Measurements from ENCODE around the gene SYNGR1.

- no peak for TF ChIP-seq CTCF (IDR thresholded peaks at IDR 0.05)
- no peak for TF ChIP-seq EZH2 (IDR thresholded peaks at IDR 0.05)
- no peak for TF ChIP-seq EZH2phosphoT487 (IDR thresholded peaks at IDR 0.05)
Observed at GRCh38 chr22:39359659-39360195, 9.9 kb downstream of the SYNGR1 start.
